RWPE2 (cell line): ENCODE results near the gene PPY.
"Not testable (repeated sequence)": the region's sequence is repeated elsewhere in the genome, so short reads cannot be mapped to it uniquely, and the experiment has no call there.

Experiments used
- ATAC-seq: fragments of 200-7000 bp; cut with Tn5 transposase; 3 replicates; pipeline ENCODE4 v1.9.1; 2021; ENCODE audit warnings: low read depth
- DNase-seq: peaks from one replicate; pipeline ENCODE4 v3.0.0-alpha.2; 2020; ENCODE audit warnings: low spot score
- H3K27ac ChIP-seq: fragments of 450-650 bp; 2 replicates; pipeline ENCODE4 v1.5.1; 2017; ENCODE audit warnings: mild to moderate bottlenecking; ENCODE audit not compliant: poor library complexity, severe bottlenecking
- H3K27me3 ChIP-seq: fragments of 250-450 bp; sonication (Bioruptor Pico); 2 replicates; pipeline ENCODE4 v1.5.1; 2021; ENCODE audit warnings: mild to moderate bottlenecking, moderate library complexity; ENCODE audit not compliant: insufficient read depth, poor library complexity, severe bottlenecking
- H3K36me3 ChIP-seq: fragments of 250-450 bp; sonication (Bioruptor Pico); 2 replicates; pipeline ENCODE4 v1.5.1; 2020; ENCODE audit warnings: low read depth, mild to moderate bottlenecking, moderate library complexity
- H3K4me1 ChIP-seq: fragments of 250-450 bp; sonication (Bioruptor Pico); 2 replicates; pipeline ENCODE4 v1.5.1; 2021; ENCODE audit warnings: mild to moderate bottlenecking, moderate library complexity; ENCODE audit not compliant: insufficient read depth, poor library complexity, severe bottlenecking
- H3K4me3 ChIP-seq: fragments of 250-450 bp; sonication (Bioruptor Pico); 2 replicates; pipeline ENCODE4 v1.5.1; 2021; ENCODE audit warnings: mild to moderate bottlenecking, moderate library complexity; ENCODE audit not compliant: severe bottlenecking
- H3K9me3 ChIP-seq: fragments of 250-450 bp; sonication (Bioruptor Pico); 2 replicates; pipeline ENCODE4 v1.5.1; 2021; ENCODE audit warnings: mild to moderate bottlenecking, moderate library complexity; ENCODE audit not compliant: severe bottlenecking
- TF ChIP-seq, protein P1 (sequence below): fragments of 450-650 bp; IDR thresholded peaks from one replicate; pipeline ENCODE4 v1.5.1; 2017; ENCODE audit warnings: mild to moderate bottlenecking, moderate library complexity; ENCODE audit not compliant: poor library complexity, severe bottlenecking

The PPY gene

DNA sequence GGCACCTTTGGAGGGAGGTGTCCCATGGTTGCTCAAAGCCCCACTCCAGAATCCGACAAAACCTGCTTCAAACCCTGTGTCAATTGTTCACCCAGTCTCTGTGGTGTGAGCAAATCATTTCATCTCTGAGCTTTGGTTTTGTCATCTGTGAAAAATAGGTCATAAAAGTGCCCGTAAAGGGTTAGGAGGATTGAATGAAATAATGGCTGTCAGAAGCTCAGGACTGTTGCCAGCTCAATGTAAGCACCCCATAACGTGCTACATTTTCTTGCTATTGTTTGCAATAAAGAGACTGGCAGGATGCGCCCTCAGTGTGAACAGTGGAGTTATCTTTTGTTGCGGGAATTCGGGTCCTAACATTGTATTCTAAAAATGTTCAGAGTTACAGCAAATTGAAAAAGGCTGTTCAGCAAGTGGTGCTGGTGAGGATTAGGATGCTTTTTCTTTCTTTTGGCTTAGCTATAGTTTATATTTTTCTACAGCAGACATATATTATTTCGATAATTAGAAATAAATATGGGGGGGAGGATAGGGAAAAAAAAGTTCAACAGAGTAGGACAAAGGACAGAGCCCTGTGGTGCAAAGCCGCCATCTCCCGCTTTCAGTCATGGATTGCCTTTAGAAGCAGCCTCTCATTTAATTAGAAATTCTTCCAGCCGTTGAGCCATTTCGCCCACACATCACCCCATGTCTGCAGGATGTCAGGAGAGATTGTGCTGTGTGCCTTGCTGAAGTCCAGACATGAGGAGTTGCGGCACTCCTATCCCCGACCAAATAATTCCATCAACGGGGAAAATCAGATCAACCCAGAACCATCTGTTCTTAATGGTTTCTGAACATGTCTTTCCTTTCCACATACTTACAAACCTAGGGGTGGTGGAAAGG is 32.3 kb upstream of the PPY start:
- Histone ChIP-seq H3K27me3 (peaks cover 16% of the 10 kb centered on the region), H3K4me1 (no peaks in the 10 kb centered on the region), H3K27ac (no peak overlapping the region), H3K36me3 (no peaks in the 10 kb centered on the region), H3K4me3 (no peak overlapping the region), H3K9me3 (no peaks in the 10 kb centered on the region)
- ATAC-seq (no peak), DNase-seq (no peak)
- TF ChIP-seq, protein P1, sequence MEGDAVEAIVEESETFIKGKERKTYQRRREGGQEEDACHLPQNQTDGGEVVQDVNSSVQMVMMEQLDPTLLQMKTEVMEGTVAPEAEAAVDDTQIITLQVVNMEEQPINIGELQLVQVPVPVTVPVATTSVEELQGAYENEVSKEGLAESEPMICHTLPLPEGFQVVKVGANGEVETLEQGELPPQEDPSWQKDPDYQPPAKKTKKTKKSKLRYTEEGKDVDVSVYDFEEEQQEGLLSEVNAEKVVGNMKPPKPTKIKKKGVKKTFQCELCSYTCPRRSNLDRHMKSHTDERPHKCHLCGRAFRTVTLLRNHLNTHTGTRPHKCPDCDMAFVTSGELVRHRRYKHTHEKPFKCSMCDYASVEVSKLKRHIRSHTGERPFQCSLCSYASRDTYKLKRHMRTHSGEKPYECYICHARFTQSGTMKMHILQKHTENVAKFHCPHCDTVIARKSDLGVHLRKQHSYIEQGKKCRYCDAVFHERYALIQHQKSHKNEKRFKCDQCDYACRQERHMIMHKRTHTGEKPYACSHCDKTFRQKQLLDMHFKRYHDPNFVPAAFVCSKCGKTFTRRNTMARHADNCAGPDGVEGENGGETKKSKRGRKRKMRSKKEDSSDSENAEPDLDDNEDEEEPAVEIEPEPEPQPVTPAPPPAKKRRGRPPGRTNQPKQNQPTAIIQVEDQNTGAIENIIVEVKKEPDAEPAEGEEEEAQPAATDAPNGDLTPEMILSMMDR, result no peak

DNA sequence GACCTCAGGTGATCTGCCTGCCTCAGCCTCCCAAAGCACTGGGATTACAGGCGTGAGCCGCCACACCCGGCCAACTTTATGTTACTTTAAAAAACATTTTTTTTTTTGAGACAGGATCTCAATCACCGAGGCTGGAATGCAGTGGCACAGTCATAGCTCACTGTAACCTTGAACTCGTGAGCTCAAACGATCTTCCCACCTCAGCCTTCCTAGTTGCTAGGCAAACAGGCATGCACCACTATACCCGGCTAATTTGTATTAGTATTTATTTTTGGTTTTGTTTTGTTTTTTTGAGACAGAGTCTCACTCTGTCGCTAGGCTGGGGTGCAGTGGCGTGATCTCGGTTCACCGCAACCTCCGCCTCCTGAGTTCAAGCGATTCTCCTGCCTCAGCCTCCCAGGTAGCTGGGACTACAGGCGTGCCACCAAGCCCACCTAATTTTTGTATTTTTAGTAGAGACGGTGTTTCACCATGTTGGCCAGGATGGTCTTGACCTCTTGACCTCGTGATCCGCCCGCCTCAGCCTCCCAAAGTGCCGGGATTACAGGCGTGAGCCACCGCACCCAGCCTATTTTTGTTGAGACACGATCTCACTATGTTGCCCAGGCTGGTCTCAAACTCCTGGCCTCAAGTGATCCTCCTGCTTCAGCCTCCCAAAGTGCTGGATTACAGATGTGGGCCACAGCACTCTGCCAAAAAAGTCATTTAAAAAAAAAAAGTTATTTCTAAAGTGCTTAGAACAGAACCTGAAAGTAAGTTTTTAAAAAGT is 30.4 kb upstream of the PPY start:
- not testable (repeated sequence) for H3K36me3 ChIP-seq

DNA sequence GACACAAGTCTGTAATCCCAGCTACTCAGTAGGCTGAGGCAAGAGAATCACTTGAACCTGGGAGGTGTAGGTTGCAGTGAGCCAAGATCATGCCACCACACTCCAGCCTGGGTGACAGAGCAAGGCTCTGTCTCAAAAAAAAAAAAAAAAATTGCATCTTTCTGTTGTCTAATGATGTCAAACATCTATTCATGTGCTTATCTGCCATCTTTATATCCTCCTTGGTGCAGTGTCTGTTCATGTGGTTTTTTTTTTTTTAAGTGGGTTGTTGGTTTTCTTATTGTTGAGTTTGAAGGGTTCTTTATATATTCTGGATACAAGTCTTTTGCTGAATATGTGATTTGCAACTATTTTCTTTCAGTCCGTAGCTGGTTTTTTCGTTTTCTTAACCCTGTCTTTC is 29.2 kb upstream of the PPY start:
- H3K4me3 ChIP-seq, H3K36me3 ChIP-seq, H3K4me1 ChIP-seq, H3K27ac ChIP-seq, DNase-seq, H3K9me3 ChIP-seq, ATAC-seq: not testable (repeated sequence)
- H3K27me3 ChIP-seq, result peaks cover 16% of the 10 kb centered on the region

More for the DNA sequence above, 30.4 kb upstream of the PPY start:
- not testable (repeated sequence) for DNase-seq, H3K27ac ChIP-seq, H3K4me3 ChIP-seq, H3K9me3 ChIP-seq, H3K4me1 ChIP-seq, ATAC-seq
- peaks cover 16% of the 10 kb centered on the region for H3K27me3 ChIP-seq

DNA sequence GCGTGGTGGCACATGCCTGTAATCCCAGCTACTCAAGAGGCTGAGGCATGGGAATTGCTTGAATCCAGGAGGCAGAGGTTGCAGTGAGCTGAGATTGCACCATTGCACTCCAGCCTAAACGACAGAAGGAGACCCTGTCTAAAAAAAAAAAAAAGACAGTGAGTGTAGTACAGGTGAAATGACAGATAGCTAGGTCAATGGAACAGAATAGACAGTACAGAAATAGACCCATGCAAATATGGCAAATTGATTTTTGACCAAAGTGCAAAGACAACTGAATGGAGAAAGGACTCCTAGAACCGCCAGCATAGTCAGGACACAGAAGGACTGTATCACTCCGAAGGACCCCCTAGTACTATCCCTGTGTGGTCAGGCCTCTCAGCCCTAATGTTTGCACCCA is 28.1 kb upstream of the PPY start:
- Histone ChIP-seq H3K27ac (no peak overlapping the region), H3K27me3 (peaks cover 16% of the 10 kb centered on the region), H3K4me3 (no peak overlapping the region), H3K9me3 (no peaks in the 10 kb centered on the region), H3K4me1 (no peaks in the 10 kb centered on the region), H3K36me3 (no peaks in the 10 kb centered on the region)
- TF ChIP-seq, protein P1, result no peak
- ATAC-seq (no peak), DNase-seq (no peak)

DNA sequence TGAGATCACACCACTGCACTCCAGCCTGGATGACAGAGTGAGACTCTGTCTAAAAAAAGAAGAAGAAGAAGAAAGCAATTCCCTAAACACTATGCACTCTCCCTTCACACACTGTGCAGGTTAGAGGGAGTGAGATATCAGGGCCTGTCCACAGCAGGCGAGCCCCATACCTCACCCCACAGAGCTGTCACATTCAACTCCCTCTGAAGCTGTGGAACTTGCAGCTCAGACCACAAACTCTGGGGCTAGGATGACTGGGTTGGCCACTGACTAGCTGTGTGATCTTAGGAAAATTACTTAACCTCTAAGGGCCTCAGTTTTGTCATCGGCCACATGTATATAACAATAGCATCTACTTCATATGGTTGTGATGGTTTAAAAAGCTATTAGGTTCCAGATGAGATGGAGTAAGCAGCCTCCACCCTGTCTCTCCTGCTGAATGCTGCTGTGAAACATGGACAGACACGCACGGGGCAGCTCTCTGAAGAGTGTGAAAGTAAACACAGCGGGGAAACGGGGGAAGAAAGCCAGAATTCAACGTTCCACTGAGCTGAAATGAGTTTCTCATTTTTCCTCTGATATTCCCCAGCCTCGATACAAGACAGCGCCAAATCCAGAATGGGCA is 25.1 kb upstream of the PPY start:
- Histone ChIP-seq H3K9me3 (no peaks in the 10 kb centered on the region), H3K36me3 (no peaks in the 10 kb centered on the region), H3K4me1 (no peaks in the 10 kb centered on the region), H3K27me3 (no peaks in the 10 kb centered on the region), H3K4me3 (no peak overlapping the region), H3K27ac (no peak overlapping the region)
- ATAC-seq (no peak), DNase-seq (no peak)
- TF ChIP-seq, protein P1, result no peak
